SK-N-MC (cell line): ENCODE results near the gene CBX3.
"Not testable (repeated sequence)": the region's sequence is repeated elsewhere in the genome, so short reads cannot be mapped to it uniquely, and the experiment has no call there.

Source experiments
- EZH2 ChIP-seq: fragments of 200-600 bp; sonication (generic); IDR thresholded peaks from one replicate; pipeline ENCODE4 v1.6.1; 2017; ENCODE audit warnings: antibody characterized with exemption
- FOXP2 ChIP-seq: optimal IDR thresholded peaks from 2 replicates; pipeline ENCODE3; 2011; ENCODE audit warnings: mild to moderate bottlenecking, moderate library complexity; ENCODE audit not compliant: insufficient read depth; ENCODE audit errors: extremely low read length, control extremely low read depth
- POLR2AphosphoS5 ChIP-seq: IDR thresholded peaks from 2 replicates; pipeline ENCODE4 v1.6.1; 2012; ENCODE audit warnings: mild to moderate bottlenecking, low read depth, low read length, borderline replicate concordance

DNA sequence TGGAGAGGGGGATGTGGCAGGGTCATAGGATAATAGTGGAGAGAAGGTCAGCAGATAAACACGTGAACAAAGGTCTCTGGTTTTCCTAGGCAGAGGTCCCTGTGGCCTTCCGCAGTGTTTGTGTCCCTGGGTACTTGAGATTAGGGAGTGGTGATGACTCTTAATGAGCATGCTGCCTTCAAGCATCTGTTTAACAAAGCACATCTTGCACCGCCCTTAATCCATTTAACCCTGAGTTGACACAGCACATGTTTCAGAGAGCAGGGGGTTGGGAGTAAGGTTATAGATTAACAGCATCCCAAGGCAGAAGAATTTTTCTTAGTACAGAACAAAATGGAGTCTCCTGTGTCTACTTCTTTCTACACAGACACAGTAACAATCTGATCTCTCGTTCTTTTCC lies 25.6 kb upstream of the CBX3 start:
- TF ChIP-seq EZH2, POLR2AphosphoS5, FOXP2: not testable (repeated sequence)
